Measurements from ENCODE around the gene KCP.

The KCP gene

GRCh38 chr7:128832880-128833147 is 77.7 kb downstream of the KCP start:
- H3K9me3 ChIP-seq (ENCODE audit: control insufficient read depth, low read depth, low read length), result no peaks in the 10 kb centered on the region
- peaks cover 34% of the 10 kb centered on the region for H3K4me1 ChIP-seq (ENCODE audit: control insufficient read depth, low read depth, low read length)
- peaks cover 36% of the 10 kb centered on the region for H3K27me3 ChIP-seq (ENCODE audit: control insufficient read depth, insufficient read depth, low read length)
- no peak overlapping the region for H3K27ac ChIP-seq (ENCODE audit: low read length)
- H3K4me3 ChIP-seq (ENCODE audit: low read length), result peak overlapping the region; percentile 64
- no peaks in the 10 kb centered on the region for H3K36me3 ChIP-seq (ENCODE audit: control insufficient read depth, low read depth, low read length)
- peak overlapping the region; percentile 28 for H3K9ac ChIP-seq (ENCODE audit: low read length)

GRCh38 chr7:128831994-128832879 is 78.3 kb downstream of the KCP start:
- Histone ChIP-seq H3K9ac (ENCODE audit: low read length) (peak overlapping the region; percentile 28), H3K9me3 (ENCODE audit: control insufficient read depth, low read depth, low read length) (no peaks in the 10 kb centered on the region), H3K4me3 (ENCODE audit: low read length) (peak overlapping the region; percentile 65), H3K36me3 (ENCODE audit: control insufficient read depth, low read depth, low read length) (no peaks in the 10 kb centered on the region), H3K4me1 (ENCODE audit: control insufficient read depth, low read depth, low read length) (peaks cover 40% of the 10 kb centered on the region), H3K27ac (ENCODE audit: low read length) (no peak overlapping the region), H3K27me3 (ENCODE audit: control insufficient read depth, insufficient read depth, low read length) (peaks cover 36% of the 10 kb centered on the region)

DNA sequence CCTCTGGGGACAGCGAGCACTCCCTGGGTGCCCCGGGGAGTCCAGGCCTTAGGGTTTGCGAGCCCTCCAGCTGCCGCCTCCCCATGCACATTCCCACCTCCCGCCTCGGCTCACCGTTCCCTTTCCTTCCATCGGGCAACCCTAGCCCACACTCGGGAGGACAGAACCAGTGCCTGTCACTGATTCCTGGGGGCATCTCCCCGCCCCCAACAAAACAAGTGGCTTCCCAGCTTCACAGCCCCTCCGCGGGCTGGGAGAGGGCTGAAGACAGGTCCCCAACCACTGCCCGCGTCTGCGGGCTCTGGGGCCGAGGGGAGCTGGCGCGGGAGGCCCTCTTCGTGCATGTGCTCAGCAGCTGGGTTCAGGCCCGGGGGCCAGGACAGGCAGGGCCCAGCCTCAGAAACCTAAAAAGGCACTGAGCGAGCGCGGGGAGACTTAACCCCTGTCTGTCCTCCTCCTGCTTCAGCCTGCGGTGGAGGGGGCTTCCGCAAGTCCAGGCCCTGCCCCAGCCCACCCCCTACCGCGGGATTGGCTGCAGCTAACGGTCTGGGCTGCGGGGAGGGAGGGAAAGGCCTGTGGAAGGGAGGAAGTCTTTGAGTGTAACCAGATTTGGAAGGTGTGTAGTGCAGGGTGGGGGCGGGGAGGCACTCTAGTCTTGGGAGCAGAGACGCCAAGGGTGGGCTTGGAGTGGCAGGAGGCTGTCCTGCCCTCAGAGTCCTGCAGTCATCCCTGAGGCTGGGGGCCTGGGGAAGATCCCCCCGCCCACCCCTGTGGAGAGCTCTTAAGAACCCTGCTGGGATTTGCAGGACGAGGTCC is 79.1 kb downstream of the KCP start:
- Histone ChIP-seq H3K27ac (ENCODE audit: low read length) (no peak overlapping the region), H3K9me3 (ENCODE audit: control insufficient read depth, low read depth, low read length) (no peaks in the 10 kb centered on the region), H3K9ac (ENCODE audit: low read length) (no peak overlapping the region), H3K36me3 (ENCODE audit: control insufficient read depth, low read depth, low read length) (no peaks in the 10 kb centered on the region), H3K4me1 (ENCODE audit: control insufficient read depth, low read depth, low read length) (peaks cover 43% of the 10 kb centered on the region), H3K27me3 (ENCODE audit: control insufficient read depth, insufficient read depth, low read length) (peaks cover 36% of the 10 kb centered on the region), H3K4me3 (ENCODE audit: low read length) (peak overlapping the region; percentile 65)

- Histone ChIP-seq H3K9ac (ENCODE audit: low read length) (no peak within 1 kb of the TSS), H3K27ac (ENCODE audit: low read length) (no peak within 1 kb of the TSS), H3K4me3 (ENCODE audit: low read length) (peak within 1 kb of the TSS; percentile 65), H3K27me3 (ENCODE audit: control insufficient read depth, insufficient read depth, low read length) (peaks cover 36% of the 10 kb centered on the region), H3K4me1 (ENCODE audit: control insufficient read depth, low read depth, low read length) (peaks cover 43% of the 10 kb centered on the region), H3K9me3 (ENCODE audit: control insufficient read depth, low read depth, low read length) (no peaks in the 10 kb centered on the region), H3K36me3 (ENCODE audit: control insufficient read depth, low read depth, low read length) (no peaks in the 10 kb centered on the region)
These were observed 80.0 kb downstream of the KCP start, which contains the start of gene FLNC for GRCh38 chr7:128830231-128831177. FLNC (plus strand) TSS chr7:128830406; CDS start chr7:128830638, 232 bp downstream.

- peaks cover 36% of the 10 kb centered on the region for H3K27me3 ChIP-seq (ENCODE audit: control insufficient read depth, insufficient read depth, low read length)
- no peak overlapping the region for H3K27ac ChIP-seq (ENCODE audit: low read length)
- H3K9ac ChIP-seq (ENCODE audit: low read length), result no peak overlapping the region
- no peaks in the 10 kb centered on the region for H3K9me3 ChIP-seq (ENCODE audit: control insufficient read depth, low read depth, low read length)
- H3K36me3 ChIP-seq (ENCODE audit: control insufficient read depth, low read depth, low read length), result no peaks in the 10 kb centered on the region
- peak overlapping the region; percentile 30 for H3K4me3 ChIP-seq (ENCODE audit: low read length)
- H3K4me1 ChIP-seq (ENCODE audit: control insufficient read depth, low read depth, low read length), result peaks cover 43% of the 10 kb centered on the region
These were observed 80.9 kb downstream of the KCP start for GRCh38 chr7:128829391-128830166.

GRCh38 chr7:128827971-128828711 is 82.4 kb downstream of the KCP start:
- Histone ChIP-seq H3K9ac (ENCODE audit: low read length) (no peak overlapping the region), H3K27ac (ENCODE audit: low read length) (no peak overlapping the region), H3K4me1 (ENCODE audit: control insufficient read depth, low read depth, low read length) (peaks cover 34% of the 10 kb centered on the region), H3K9me3 (ENCODE audit: control insufficient read depth, low read depth, low read length) (no peaks in the 10 kb centered on the region), H3K4me3 (ENCODE audit: low read length) (no peak overlapping the region), H3K36me3 (ENCODE audit: control insufficient read depth, low read depth, low read length) (no peaks in the 10 kb centered on the region), H3K27me3 (ENCODE audit: control insufficient read depth, insufficient read depth, low read length) (peaks cover 36% of the 10 kb centered on the region)

DNA sequence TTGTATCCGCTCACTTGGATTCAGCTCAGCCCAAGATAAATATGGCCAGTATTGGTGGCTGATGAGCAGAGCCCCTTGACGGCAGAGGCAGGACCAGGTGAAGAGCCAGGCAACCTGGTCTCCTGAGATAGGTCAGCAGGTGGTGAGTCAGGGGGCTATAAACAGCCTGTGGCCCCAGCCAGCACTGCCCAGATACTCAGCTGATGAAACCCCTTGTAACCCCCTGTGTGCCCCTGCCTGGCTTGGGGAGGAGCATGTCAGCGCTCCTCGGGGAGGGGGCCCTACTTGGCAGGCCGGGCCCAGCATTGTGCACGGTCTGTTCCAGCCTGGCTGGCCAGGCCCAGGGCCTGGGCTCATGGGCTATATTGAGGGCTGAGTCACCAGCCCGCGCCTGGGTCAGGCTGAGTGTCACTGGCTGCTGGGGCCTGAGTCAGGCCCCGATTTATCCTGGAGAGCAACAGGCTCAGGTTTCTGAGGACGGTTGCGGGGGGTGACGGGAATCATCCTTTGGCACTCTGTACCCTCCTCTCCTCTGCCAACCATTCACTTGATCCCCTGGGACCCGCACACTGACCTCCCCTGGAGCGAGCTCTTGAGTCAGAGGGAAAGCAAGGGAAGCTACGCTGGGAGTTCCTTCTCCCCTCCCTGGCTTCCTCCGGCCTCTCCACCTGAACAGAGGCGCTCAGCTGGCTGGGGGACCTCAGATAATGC is 83.1 kb downstream of the KCP start:
- no peak overlapping the region for H3K27ac ChIP-seq (ENCODE audit: low read length)
- no peaks in the 10 kb centered on the region for H3K9me3 ChIP-seq (ENCODE audit: control insufficient read depth, low read depth, low read length)
- H3K36me3 ChIP-seq (ENCODE audit: control insufficient read depth, low read depth, low read length), result no peaks in the 10 kb centered on the region
- no peak overlapping the region for H3K9ac ChIP-seq (ENCODE audit: low read length)
- peaks cover 26% of the 10 kb centered on the region for H3K4me1 ChIP-seq (ENCODE audit: control insufficient read depth, low read depth, low read length)
- peaks cover 36% of the 10 kb centered on the region for H3K27me3 ChIP-seq (ENCODE audit: control insufficient read depth, insufficient read depth, low read length)
- no peak overlapping the region for H3K4me3 ChIP-seq (ENCODE audit: low read length)

- Histone ChIP-seq H3K27ac (ENCODE audit: low read length) (no peak overlapping the region), H3K27me3 (ENCODE audit: control insufficient read depth, insufficient read depth, low read length) (peaks cover 35% of the 10 kb centered on the region), H3K4me1 (ENCODE audit: control insufficient read depth, low read depth, low read length) (peaks cover 21% of the 10 kb centered on the region), H3K36me3 (ENCODE audit: control insufficient read depth, low read depth, low read length) (no peaks in the 10 kb centered on the region), H3K4me3 (ENCODE audit: low read length) (no peak overlapping the region), H3K9ac (ENCODE audit: low read length) (no peak overlapping the region), H3K9me3 (ENCODE audit: control insufficient read depth, low read depth, low read length) (no peaks in the 10 kb centered on the region)
These were observed 83.6 kb downstream of the KCP start for GRCh38 chr7:128826916-128827247.
